ENCODE measurements around the gene LILRA2.
"Not testable (repeated sequence)": the region's sequence is repeated elsewhere in the genome, so short reads cannot be mapped to it uniquely, and the experiment has no call there.

LILRA2 gene

DNA sequence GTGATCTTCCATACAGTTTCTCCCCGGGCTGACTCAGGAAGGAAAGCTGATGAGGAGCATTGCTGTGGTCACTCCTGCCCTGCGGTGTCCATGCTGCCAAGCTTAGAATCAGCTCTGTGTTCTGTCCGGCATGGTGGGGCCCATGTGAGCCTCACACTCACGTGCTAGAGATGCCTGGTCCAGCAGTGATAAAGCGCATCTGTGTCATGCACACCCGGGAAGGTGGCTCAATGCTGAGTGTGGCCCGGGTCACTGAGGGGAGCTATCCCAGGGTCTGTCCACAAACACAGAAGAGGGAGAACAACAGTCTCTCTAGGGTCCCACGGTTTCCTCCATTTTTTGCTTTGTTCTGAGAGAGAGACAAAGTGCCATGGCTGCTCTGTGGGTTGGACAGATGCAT lies 53.2 kb downstream of the LILRA2 start:
- ATAC-seq = no peak
- TF ChIP-seq, protein P1, sequence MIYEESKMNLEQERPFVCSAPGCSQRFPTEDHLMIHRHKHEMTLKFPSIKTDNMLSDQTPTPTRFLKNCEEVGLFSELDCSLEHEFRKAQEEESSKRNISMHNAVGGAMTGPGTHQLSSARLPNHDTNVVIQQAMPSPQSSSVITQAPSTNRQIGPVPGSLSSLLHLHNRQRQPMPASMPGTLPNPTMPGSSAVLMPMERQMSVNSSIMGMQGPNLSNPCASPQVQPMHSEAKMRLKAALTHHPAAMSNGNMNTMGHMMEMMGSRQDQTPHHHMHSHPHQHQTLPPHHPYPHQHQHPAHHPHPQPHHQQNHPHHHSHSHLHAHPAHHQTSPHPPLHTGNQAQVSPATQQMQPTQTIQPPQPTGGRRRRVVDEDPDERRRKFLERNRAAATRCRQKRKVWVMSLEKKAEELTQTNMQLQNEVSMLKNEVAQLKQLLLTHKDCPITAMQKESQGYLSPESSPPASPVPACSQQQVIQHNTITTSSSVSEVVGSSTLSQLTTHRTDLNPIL (CRISPR knock-in tag; IDR thresholded peaks at IDR 0.05; ENCODE audit: low read depth) = no peak
- TF ChIP-seq ZFP3 (CRISPR knock-in tag; IDR thresholded peaks at IDR 0.05) = no peak
- TF ChIP-seq SNAI2 (CRISPR knock-in tag; IDR thresholded peaks at IDR 0.05) = no peak
- TF ChIP-seq, protein P2, sequence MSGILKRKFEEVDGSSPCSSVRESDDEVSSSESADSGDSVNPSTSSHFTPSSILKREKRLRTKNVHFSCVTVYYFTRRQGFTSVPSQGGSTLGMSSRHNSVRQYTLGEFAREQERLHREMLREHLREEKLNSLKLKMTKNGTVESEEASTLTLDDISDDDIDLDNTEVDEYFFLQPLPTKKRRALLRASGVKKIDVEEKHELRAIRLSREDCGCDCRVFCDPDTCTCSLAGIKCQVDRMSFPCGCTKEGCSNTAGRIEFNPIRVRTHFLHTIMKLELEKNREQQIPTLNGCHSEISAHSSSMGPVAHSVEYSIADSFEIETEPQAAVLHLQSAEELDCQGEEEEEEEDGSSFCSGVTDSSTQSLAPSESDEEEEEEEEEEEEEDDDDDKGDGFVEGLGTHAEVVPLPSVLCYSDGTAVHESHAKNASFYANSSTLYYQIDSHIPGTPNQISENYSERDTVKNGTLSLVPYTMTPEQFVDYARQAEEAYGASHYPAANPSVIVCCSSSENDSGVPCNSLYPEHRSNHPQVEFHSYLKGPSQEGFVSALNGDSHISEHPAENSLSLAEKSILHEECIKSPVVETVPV (CRISPR knock-in tag; IDR thresholded peaks at IDR 0.05) = no peak

DNA sequence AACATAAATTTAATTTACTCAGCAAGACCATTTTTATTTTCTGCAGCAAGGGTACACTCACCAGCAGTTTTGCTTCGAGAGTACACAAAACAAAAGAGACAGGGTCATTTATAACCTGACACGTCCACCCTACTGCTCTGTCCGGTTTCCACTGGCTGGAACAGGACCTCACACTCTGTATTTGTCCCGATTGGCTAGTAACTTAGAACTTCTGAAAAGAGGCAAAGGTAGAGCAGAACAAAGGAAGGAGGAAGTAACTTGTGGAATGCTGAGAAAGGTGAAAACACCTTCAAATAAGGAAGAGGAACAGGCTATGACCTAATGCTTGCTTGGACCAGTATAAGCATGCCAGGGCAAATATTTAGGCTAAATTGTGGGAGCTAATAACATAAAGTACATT lies 54.3 kb downstream of the LILRA2 start:
- not testable (repeated sequence) for ATAC-seq

- ATAC-seq = not testable (repeated sequence)
These were observed 56.7 kb downstream of the LILRA2 start, which contains the start of gene LILRB1 for GRCh38 chr19:54630262-54630661. Gene LILRB1, plus strand, starts transcription at chr19:54630484. Its CDS starts 590 bp downstream, at chr19:54631074.

DNA sequence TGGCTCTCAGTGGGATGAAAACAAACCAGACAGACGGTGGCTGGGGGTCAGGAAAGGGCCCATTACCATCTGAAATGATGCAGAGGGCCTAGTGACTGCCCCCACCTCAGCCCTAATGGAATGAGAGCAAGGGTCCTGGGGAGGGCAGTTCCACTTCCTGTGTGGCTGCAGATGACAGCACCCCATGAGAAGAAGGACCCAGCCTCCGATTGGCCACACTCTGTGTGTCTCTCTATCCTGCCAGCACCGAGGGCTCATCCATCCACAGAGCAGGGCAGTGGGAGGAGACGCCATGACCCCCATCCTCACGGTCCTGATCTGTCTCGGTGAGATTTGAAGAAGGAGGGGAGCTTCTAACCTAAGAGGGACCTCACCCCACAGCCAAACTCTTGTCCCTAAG lies 57.2 kb downstream of the LILRA2 start:
- TF ChIP-seq CSDC2 (CRISPR knock-in tag; IDR thresholded peaks at IDR 0.05) (no peak), ZC3H10 (CRISPR knock-in tag; IDR thresholded peaks at IDR 0.05) (no peak), PPARA (CRISPR knock-in tag; IDR thresholded peaks at IDR 0.05; ENCODE audit: borderline replicate concordance) (no peak), OSR1 (CRISPR knock-in tag; IDR thresholded peaks at IDR 0.05) (no peak), SNAI2 (CRISPR knock-in tag; IDR thresholded peaks at IDR 0.05) (no peak), ZNF8 (CRISPR knock-in tag; IDR thresholded peaks at IDR 0.05) (no peak), GLIS3 (CRISPR knock-in tag; IDR thresholded peaks at IDR 0.05) (no peak), RARB (CRISPR knock-in tag; IDR thresholded peaks at IDR 0.05) (no peak), TCF4 (CRISPR knock-in tag; IDR thresholded peaks at IDR 0.05; ENCODE audit: borderline replicate concordance) (no peak)
- TF ChIP-seq, protein P3, sequence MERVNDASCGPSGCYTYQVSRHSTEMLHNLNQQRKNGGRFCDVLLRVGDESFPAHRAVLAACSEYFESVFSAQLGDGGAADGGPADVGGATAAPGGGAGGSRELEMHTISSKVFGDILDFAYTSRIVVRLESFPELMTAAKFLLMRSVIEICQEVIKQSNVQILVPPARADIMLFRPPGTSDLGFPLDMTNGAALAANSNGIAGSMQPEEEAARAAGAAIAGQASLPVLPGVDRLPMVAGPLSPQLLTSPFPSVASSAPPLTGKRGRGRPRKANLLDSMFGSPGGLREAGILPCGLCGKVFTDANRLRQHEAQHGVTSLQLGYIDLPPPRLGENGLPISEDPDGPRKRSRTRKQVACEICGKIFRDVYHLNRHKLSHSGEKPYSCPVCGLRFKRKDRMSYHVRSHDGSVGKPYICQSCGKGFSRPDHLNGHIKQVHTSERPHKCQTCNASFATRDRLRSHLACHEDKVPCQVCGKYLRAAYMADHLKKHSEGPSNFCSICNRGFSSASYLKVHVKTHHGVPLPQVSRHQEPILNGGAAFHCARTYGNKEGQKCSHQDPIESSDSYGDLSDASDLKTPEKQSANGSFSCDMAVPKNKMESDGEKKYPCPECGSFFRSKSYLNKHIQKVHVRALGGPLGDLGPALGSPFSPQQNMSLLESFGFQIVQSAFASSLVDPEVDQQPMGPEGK (CRISPR knock-in tag; IDR thresholded peaks at IDR 0.05; ENCODE audit: borderline replicate concordance) = no peak
- TF ChIP-seq, protein P2 (CRISPR knock-in tag; IDR thresholded peaks at IDR 0.05) = no peak
- no peak for ATAC-seq

DNA sequence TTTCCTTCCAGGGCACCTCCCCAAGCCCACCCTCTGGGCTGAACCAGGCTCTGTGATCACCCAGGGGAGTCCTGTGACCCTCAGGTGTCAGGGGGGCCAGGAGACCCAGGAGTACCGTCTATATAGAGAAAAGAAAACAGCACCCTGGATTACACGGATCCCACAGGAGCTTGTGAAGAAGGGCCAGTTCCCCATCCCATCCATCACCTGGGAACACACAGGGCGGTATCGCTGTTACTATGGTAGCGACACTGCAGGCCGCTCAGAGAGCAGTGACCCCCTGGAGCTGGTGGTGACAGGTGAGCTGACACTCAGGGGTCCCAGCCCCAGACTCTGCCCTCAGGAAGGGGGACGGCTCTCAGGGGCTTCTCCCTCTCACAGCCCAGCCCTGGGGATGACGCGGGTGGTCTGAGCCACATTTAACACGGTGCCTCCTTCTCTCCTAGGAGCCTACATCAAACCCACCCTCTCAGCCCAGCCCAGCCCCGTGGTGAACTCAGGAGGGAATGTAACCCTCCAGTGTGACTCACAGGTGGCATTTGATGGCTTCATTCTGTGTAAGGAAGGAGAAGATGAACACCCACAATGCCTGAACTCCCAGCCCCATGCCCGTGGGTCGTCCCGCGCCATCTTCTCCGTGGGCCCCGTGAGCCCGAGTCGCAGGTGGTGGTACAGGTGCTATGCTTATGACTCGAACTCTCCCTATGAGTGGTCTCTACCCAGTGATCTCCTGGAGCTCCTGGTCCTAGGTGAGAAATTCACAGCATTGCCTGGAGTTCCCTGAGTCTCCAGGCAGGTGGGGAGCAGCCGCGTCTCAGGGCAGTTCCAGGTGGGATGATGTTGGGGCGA lies 58.1 kb downstream of the LILRA2 start:
- ATAC-seq = not testable (repeated sequence)

DNA sequence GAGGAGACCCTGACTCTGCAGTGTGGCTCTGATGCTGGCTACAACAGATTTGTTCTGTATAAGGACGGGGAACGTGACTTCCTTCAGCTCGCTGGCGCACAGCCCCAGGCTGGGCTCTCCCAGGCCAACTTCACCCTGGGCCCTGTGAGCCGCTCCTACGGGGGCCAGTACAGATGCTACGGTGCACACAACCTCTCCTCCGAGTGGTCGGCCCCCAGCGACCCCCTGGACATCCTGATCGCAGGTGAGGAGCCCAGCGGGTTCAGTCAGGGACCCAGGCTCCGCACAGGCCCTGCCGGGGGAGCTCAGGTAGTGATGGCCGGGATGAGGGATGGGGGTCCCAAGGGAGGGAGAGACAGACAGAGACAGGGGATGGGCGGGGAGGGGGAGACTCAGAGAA lies 58.9 kb downstream of the LILRA2 start:
- ATAC-seq = not testable (repeated sequence)

GRCh38 chr19:54633401-54633800 lies 59.8 kb downstream of the LILRA2 start:
- no peak for ATAC-seq
- TF ChIP-seq, protein P2 (CRISPR knock-in tag; IDR thresholded peaks at IDR 0.05) = no peak
- TF ChIP-seq SNAI2 (CRISPR knock-in tag; IDR thresholded peaks at IDR 0.05) (no peak), OSR1 (CRISPR knock-in tag; IDR thresholded peaks at IDR 0.05) (no peak), ZNF70 (CRISPR knock-in tag; IDR thresholded peaks at IDR 0.05) (no peak), ZC3H10 (CRISPR knock-in tag; IDR thresholded peaks at IDR 0.05) (no peak), ZFP3 (CRISPR knock-in tag; IDR thresholded peaks at IDR 0.05) (no peak), ISL1 (CRISPR knock-in tag; IDR thresholded peaks at IDR 0.05) (no peak), PPARA (CRISPR knock-in tag; IDR thresholded peaks at IDR 0.05; ENCODE audit: borderline replicate concordance) (no peak), ZFP30 (CRISPR knock-in tag; IDR thresholded peaks at IDR 0.05) (no peak), POU6F1 (CRISPR knock-in tag; IDR thresholded peaks at IDR 0.05; ENCODE audit: borderline replicate concordance, low read depth) (no peak)

DNA sequence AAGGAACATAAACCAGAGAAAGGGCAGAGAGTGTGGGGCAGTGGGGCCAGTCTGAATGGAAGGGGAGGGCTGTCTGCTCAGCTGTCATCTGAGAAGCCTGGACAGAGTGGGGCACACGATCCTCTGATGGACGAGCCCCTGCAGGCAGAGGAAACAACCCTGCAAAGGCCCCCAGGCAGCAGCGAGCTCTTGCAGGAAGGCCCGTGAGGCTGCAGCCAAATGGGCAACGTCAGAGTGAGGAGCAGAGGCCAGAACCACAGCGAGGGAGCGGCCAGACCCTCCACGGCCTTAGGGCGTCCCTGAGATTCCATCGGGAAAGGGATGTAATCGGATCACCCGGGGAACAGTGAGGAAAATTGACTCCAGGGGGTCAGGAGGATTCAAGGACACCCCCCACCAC lies 62.5 kb downstream of the LILRA2 start:
- ATAC-seq = not testable (repeated sequence)

Data from SK-N-SH treated with all-trans-retinoic acid at 6 μM for 48 hours (cell line).